Testis (tissue), 3 donors: Measurements from ENCODE around the gene STAC. TPM values are rescaled to one million over a fixed set of nuclear protein-coding genes. Genes with fewer than 3 reads are reported as not detected.

Experiments
- DNase-seq: peaks from one replicate; pipeline ENCODE4 v3.0.0-alpha.2; 2019
- H3K27ac ChIP-seq, 2 donors: fragments of 200-600 bp; sonication (generic); one replicate each; pipeline ENCODE4 v1.5.1; 2019
- H3K27me3 ChIP-seq: fragments of 200-600 bp; sonication (generic); one replicate; pipeline ENCODE4 v1.5.1; 2019
- H3K36me3 ChIP-seq: fragments of 200-600 bp; sonication (generic); one replicate; pipeline ENCODE4 v1.5.1; 2017; ENCODE audit warnings: low read depth; ENCODE audit errors: missing control alignments
- H3K4me1 ChIP-seq: fragments of 200-600 bp; sonication (generic); one replicate; pipeline ENCODE4 v1.5.1; 2019
- H3K4me3 ChIP-seq, 2 donors: fragments of 200-600 bp; sonication (generic); one replicate each; pipeline ENCODE4 v1.5.1; 2017 to 2019
- H3K9me3 ChIP-seq: fragments of 200-600 bp; sonication (generic); one replicate; pipeline ENCODE4 v1.5.1; 2017
- POLR2A ChIP-seq: fragments of 450-650 bp; IDR thresholded peaks from one replicate; pipeline ENCODE4 v1.6.1; 2017; ENCODE audit warnings: antibody characterized with exemption, mild to moderate bottlenecking, moderate library complexity
- WGBS, 2 donors: methylation state at CpG; one replicate each; pipeline ENCODE4 v1.1.5; 2018; 5-methylcytosine and 5-hydroxymethylcytosine counted together
- intact Hi-C: fragments of 100-400 bp; cut with DNase I; formaldehyde crosslinking; loops from one replicate; pipeline ENCODE4 v1.15.1; 2023; ENCODE audit warnings: low total_unique reads
- polyA plus RNA-seq: library from polyadenylated mRNA; stranded (reverse); fragments of 350-450 nt; fragmentation: Illumina TruSeq; extraction: RNeasy Lipid Tissue Mini Kit (QIAGEN cat#74804); gene quantifications from one replicate; pipeline ENCODE4 v1.2.3, GENCODE V29; 2014; ENCODE audit warnings: low read depth, low replicate concordance; ENCODE audit not compliant: insufficient read depth
- total RNA-seq, 2 donors: library from RNA; depleted of rRNA; stranded (reverse); fragments of >200 nt; gene quantifications; one replicate each; pipeline ENCODE4 v1.2.3, GENCODE V29; 2016
- TF ChIP-seq, protein P1 (sequence below), 3 experiments: fragments of 450-650 bp in 2 of 3; fragments of 200-600 bp in 1 of 3; sonication (generic) in 1 of 3; IDR thresholded peaks; one replicate each; pipeline ENCODE4 v1.5.1; 2016 to 2019; ENCODE audit warnings: antibody characterized with exemption in 3 of 3, mild to moderate bottlenecking in 2 of 3, moderate library complexity in 1 of 3

Gene STAC
- total and polyA plus RNA-seq, 3 donors from 2014 or later, result 4.8 to 9.4 (median 7.1) TPM

GRCh38 chr3:36405190-36405589 is 24.9 kb downstream of the STAC start:
- no peaks in the 10 kb centered on the region for H3K9me3 ChIP-seq
- H3K4me1 ChIP-seq, result no peaks in the 10 kb centered on the region
- intact Hi-C loops, result no loop called here
- no peak for DNase-seq
- H3K27ac ChIP-seq, result no peak overlapping the region
- H3K4me3 ChIP-seq, result no peak overlapping the region
- no peaks in the 10 kb centered on the region for H3K36me3 ChIP-seq
- TF ChIP-seq, protein P1, sequence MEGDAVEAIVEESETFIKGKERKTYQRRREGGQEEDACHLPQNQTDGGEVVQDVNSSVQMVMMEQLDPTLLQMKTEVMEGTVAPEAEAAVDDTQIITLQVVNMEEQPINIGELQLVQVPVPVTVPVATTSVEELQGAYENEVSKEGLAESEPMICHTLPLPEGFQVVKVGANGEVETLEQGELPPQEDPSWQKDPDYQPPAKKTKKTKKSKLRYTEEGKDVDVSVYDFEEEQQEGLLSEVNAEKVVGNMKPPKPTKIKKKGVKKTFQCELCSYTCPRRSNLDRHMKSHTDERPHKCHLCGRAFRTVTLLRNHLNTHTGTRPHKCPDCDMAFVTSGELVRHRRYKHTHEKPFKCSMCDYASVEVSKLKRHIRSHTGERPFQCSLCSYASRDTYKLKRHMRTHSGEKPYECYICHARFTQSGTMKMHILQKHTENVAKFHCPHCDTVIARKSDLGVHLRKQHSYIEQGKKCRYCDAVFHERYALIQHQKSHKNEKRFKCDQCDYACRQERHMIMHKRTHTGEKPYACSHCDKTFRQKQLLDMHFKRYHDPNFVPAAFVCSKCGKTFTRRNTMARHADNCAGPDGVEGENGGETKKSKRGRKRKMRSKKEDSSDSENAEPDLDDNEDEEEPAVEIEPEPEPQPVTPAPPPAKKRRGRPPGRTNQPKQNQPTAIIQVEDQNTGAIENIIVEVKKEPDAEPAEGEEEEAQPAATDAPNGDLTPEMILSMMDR (IDR thresholded peaks at IDR 0.05), result no peak
- no peak for TF ChIP-seq POLR2A
- WGBS, 2 donors, result 85 to 100% methylated on average over 4 of the region's 4 CpGs
- H3K27me3 ChIP-seq, result no peaks in the 10 kb centered on the region

GRCh38 chr3:36408146-36408545 is 27.8 kb downstream of the STAC start:
- TF ChIP-seq, protein P1 (IDR thresholded peaks at IDR 0.05), result no peak
- no peak for TF ChIP-seq POLR2A
- no peak for DNase-seq

DNA sequence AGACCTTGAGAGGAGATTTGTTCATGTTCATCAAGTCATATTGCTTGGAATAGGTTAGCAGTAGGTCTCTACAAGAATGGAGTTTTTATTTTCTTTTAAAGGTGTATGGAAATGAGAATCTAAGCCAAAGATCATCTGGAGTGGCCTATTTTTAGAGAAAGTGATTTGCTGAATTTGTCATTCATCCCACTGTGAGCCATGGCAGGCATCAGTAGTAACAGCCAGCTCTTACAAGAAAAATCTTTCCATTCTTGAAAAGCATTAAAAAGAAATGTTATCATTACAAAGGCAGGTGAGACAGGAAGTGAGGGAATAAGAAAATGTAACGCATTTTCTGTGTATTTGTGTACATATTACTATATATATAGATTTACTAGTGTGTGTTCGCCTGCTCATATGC is 29.6 kb downstream of the STAC start:
- TF ChIP-seq, protein P1 (IDR thresholded peaks at IDR 0.05), result no peak
- TF ChIP-seq POLR2A, result no peak
- DNase-seq, result no peak
- Histone ChIP-seq H3K4me3 (no peak overlapping the region), H3K36me3 (no peaks in the 10 kb centered on the region), H3K27ac (no peak overlapping the region), H3K4me1 (no peaks in the 10 kb centered on the region), H3K9me3 (no peaks in the 10 kb centered on the region), H3K27me3 (no peaks in the 10 kb centered on the region)
- intact Hi-C loops, result no loop called here
- WGBS, 2 donors, result 87 to 94% methylated on average over 2 of the region's 2 CpGs

More at GRCh38 chr3:36408146-36408545, 27.8 kb downstream of the STAC start:
- no peaks in the 10 kb centered on the region for H3K36me3 ChIP-seq
- no peaks in the 10 kb centered on the region for H3K9me3 ChIP-seq
- no peak overlapping the region for H3K27ac ChIP-seq
- 63% methylated on average over 1 of the region's 1 CpG for WGBS, 2 donors
- H3K27me3 ChIP-seq, result no peaks in the 10 kb centered on the region
- H3K4me1 ChIP-seq, result no peaks in the 10 kb centered on the region
- intact Hi-C loops, result no loop called here
- H3K4me3 ChIP-seq, result no peak overlapping the region

DNA sequence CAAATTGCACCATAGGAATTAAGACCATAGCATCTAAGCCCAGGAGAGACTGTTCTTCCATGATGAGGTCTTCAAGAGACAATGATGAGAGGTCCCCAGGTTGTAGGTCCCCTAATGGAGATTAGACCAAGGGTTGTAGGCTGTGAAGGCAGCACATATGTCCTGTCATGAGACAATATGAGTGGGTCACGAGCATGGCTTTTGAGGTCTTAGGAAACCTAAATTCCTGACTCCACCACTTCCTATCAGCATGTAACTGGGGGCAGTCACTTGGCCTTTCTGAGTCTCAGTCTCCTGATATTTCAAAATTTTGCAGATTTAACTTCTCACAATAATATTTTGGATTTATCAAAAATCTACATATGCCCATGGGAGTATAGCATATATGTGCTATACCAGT is 31.3 kb downstream of the STAC start:
- no peak for DNase-seq
- Histone ChIP-seq H3K9me3 (no peaks in the 10 kb centered on the region), H3K4me3 (no peak overlapping the region), H3K27ac (no peak overlapping the region), H3K36me3 (no peaks in the 10 kb centered on the region), H3K27me3 (no peaks in the 10 kb centered on the region), H3K4me1 (no peaks in the 10 kb centered on the region)
- intact Hi-C loops, result no loop called here
- TF ChIP-seq, protein P1 (IDR thresholded peaks at IDR 0.05), result no peak
- no peak for TF ChIP-seq POLR2A
- WGBS, 2 donors, result 87 to 88% methylated on average over 1 of the region's 1 CpG

DNA sequence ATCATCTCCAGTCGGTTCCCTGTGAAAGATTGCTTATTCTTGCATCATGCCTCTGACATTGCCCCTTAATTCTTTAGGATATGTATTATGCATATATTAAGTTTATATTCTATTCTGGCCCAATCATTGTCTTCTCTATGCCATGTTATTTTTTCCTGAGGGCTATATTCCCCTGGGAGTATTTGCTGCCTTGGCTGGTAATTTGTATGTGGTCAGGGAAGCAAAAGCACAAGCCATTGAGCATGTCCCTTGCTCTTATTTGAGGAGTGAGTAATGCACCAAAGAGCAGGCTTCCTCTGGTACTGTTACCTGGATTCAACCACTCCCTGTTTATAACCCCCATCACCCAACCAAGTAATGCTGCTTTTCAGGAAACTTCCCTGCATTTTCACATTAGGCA is 36.3 kb downstream of the STAC start:
- no peaks in the 10 kb centered on the region for H3K9me3 ChIP-seq
- TF ChIP-seq, protein P1 (IDR thresholded peaks at IDR 0.05), result no peak
- no peak for TF ChIP-seq POLR2A
- intact Hi-C loops, result no loop called here
- H3K27ac ChIP-seq, result no peak overlapping the region
- no peaks in the 10 kb centered on the region for H3K36me3 ChIP-seq
- no peaks in the 10 kb centered on the region for H3K4me1 ChIP-seq
- WGBS, 2 donors, result 52 to 95% methylated on average over 1 of the region's 1 CpG
- no peak overlapping the region for H3K4me3 ChIP-seq
- H3K27me3 ChIP-seq, result no peaks in the 10 kb centered on the region
- DNase-seq, result no peak
